ENCODE measurements around the gene DGKB.

DGKB gene

GRCh38 chr7:14858866-14859265 lies 43.7 kb downstream of the DGKB start:
- DNase-seq: no peak

GRCh38 chr7:14858410-14858809 lies 44.1 kb downstream of the DGKB start:
- no peak for DNase-seq

GRCh38 chr7:14855033-14855794 lies 47.3 kb downstream of the DGKB start:
- DNase-seq: no peak

- no peak for DNase-seq
These were observed 48.1 kb downstream of the DGKB start for GRCh38 chr7:14854471-14854870.

GRCh38 chr7:14851610-14852009 lies 50.9 kb downstream of the DGKB start:
- no peak for DNase-seq

GRCh38 chr7:14850039-14850438 lies 52.5 kb downstream of the DGKB start:
- no peak for DNase-seq

GRCh38 chr7:14846405-14846804 lies 56.1 kb downstream of the DGKB start:
- DNase-seq: no peak

- DNase-seq: no peak
These were observed 58.8 kb downstream of the DGKB start for GRCh38 chr7:14843755-14844154.

DNA sequence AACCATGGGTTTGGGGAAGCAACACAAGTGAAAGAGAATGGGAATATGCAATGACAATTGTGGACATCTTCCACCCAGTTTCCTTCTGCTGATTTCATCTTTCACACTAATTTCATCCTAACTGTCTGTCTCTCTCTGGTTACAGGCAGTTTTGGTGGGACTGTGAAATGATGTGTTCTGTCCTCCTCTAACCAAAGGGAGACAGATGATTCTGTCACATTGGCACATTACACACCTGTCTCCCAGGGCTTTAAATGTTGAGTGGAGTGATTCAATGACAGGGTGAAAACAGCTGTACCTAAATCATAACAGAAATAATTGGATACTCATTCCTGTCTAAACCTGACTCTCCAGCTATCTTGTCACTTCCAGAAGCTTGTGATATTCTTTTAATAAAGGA lies 60.0 kb downstream of the DGKB start:
- no peak for DNase-seq

GRCh38 chr7:14841869-14842268 lies 60.7 kb downstream of the DGKB start:
- no peak for DNase-seq

DNA sequence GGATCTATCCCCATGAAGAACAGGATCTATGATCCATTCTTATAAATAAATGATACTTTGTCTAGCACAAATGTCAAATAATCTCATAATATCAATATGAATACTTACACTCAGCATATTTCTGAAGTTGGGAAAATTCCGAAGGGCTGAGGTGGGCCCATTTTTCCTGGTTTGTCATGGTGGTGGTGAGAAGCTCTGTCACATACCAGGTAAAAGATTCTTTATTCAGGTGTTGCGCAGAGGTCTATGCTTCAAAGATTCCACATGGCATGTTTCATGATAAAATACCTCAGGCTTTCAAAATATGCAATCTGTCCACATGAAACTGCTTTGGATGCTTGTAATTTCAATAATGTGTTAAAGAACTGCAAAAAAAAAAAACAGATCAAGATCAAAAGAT lies 61.5 kb downstream of the DGKB start:
- no peak for DNase-seq

DNA sequence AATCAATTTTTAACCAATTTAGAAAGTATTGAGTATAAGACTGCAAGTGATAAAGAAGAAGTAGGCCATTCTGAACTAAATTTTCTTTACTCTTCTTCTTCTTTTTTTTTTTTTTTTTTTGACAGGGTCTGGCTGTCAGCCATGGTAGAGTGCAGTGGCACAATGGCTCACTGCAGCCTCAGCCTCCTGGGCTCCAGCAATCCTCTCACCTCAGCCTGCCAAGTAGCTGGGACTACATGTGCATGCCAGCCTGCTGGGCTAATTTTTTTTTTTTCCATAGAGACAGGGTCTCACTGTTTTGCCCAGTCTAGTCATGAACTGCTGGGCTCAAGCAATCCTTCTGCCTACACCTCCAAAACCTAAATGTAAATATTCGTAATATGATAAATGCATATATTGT lies 63.2 kb downstream of the DGKB start:
- no peak for DNase-seq

DNA sequence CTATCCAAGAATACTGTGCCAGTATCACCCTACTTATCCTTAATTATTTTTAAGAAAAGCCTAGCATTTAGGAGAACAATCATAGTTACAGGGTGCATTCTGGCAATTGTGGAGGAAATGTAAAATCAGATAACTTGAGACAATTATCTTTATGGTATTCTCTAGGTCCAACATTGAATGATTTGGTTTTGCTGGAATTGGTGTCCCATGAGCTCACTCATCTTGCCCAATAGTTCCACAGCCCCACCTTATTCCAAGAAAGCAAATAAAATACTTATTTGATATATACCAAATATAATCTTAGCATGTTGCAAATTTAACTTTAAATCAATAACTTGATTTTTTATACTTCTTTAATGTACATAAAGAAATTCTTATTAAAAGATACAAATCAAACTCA lies 65.3 kb downstream of the DGKB start:
- no peak for DNase-seq

DNA sequence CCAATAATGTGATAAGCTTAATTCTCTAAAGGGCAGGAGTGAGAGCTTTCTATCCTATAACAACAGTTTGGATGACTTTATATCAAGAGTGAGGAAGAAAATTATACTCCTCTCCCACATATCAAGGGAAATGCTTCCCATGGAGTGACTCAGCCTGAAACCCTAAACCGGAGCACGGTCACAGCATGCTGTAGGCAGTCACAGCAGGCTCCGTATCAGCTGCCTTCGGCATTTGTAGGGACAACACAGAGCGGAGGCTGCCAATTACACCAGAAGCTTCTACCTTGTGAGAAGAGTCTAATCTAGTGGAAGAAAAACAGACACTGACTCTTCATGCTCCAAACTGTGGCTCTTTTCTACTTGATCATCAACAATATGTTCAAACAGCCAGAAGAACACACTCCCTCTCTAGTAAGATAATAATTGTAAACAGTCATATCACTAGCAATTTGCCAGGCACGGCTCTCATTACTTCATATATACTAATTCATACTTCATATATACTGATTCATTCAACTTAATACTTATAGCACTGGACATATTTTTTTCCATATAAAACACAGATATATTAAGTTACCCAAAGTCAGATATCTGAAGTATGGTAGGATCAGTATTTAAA lies 65.9 kb downstream of the DGKB start:
- DNase-seq: no peak

DNA sequence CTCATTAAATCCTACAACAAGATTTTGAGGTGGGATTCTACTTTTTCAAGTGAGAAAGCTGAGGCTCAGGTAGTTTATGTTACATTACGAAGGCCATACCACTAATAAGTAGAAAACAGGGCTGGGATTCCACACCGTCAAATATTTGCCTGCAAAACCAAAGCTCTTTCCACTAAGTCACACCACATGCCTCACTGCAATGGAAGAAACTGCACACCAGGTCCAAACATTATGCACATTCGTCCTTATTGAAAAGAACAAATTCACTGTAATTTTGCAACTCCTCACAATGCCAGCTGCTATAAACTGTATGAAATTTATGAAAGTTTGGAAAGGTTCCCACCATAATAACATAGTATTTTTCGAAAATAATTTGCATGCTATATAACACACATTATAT lies 66.5 kb downstream of the DGKB start:
- no peak for DNase-seq

DNA sequence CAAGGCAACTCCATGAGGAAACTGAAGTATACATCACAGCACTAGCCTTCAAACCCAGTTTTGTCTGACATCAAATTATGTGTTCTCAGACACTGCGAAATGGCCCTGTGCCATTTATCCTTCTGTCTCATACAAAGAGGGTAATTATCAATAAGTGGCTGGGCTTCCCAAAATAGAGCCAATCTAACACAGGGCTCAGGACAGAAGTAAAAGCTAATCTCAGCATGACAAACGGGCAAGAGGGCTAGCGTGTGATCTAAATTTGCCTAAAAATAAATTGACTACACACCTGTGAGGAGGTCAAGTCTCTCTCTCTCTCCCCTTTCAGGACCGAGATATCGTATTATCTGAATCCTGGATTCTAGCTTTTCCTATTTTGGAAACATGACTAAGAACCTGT lies 67.2 kb downstream of the DGKB start:
- no peak for DNase-seq

DNA sequence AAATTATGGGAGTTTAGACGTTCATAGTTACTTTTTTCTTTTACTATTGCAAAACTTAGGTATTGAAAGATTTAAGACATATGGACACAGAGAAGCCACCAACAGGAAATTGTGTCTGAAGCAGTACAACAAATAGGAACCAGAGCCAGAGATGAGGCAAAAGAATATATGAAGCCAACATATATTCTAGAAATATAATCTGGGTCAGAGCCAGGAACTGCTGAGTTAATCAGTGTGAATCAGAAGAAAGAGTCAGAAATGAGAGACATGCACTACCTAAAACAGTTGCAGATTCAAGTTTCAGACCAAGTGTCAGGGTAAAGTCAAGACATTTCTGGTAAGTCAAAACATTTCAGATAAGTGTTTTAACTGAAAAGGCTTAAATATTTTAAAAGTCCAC lies 67.7 kb downstream of the DGKB start:
- no peak for DNase-seq

GRCh38 chr7:14834456-14834855 lies 68.1 kb downstream of the DGKB start:
- no peak for DNase-seq

DNA sequence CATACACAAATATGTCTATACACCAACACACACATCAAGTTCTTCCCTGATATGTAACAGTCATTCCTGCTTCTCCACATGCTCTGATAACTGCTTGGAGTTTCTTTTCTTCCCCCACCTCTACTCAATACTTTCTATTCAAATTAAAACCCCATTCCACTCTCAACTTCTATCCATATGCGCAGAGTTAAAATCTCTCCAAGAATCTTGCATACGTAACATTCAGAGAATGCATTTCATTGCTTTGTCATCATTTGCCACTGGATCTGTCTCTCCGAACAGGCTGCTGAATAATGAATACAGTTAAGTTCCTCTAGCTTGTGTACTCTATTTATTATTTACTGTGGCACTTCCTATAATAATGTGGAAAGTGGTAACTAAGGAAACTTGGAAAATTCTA lies 68.8 kb downstream of the DGKB start:
- no peak for DNase-seq

DNA sequence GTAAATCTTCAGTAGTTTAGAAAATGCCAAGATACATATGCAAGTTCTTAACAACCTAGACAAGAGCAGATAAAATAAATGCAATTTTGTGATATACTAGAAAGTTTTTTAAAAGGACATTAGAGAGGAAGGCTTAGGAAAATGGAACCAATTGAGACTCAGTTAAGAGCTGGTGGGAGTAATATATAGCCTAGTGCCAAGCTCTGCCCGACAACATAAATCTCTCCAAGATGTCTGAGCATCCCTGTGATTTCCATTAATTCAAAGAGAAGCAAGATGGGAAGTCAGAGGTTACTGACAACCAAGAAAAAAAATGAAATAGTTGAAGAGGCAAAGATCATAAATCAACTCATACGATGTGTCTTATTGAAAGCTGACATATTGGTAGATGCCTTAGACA lies 74.5 kb downstream of the DGKB start:
- DNase-seq: no peak

GRCh38 chr7:14826426-14826825 lies 76.1 kb downstream of the DGKB start:
- no peak for DNase-seq

DNA sequence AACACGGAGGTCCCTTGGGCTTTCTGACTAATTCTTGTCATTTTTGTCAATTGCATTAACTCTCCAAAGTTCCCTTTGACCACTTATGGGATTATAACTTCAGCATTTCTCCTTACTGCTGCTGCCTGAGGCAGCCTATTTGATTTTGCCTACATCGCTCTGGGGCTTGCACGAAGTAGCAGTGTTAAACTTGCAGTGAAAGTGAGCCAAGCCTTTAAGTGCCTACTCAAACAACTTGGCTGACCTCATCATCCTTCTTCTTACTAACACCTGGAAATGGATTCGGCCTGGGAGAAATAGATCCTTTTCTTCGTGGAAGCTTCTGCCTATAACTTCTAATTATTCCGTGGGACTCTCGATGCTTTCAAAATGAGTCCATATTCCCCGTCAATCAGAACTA lies 76.6 kb downstream of the DGKB start:
- DNase-seq: no peak

GRCh38 chr7:14822481-14822854 lies 80.1 kb downstream of the DGKB start:
- DNase-seq: no peak

DNA sequence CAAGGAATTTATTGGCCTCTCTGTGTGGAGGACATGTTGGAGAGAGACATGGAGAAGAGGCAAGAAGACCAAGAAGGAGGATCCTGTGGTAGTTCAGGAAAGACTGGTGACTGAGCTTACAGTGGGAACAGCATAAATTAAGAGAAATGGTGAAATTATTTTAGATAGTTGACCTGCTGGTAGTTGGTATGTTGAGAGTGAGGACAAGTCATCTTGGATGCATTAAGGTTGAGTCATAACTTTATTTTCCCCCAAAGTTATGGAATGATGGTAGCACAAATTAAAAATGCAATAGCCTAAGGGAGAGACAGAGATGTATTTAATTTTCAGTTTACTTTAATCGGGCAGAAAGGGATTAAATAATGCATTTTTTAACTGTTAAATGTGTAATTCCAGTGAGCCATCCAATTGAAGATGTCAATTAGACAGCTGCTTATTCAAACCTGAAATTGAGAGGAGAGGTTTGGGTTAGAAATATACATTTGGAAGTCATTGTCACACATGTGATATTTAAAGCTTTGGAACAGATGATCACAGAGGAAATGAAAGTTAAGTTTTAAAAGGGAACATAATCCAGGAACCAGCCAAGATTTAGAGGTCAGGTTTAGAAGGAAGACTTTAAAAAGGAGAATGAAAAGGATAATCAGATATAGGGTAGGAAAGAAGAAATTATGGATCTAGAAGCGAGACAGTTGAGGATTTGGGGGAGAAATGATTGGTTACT lies 80.6 kb downstream of the DGKB start:
- DNase-seq: no peak
